ENCODE data around the gene DDHD1.
"Not testable (repeated sequence)": the region's sequence is repeated elsewhere in the genome, so short reads cannot be mapped to it uniquely, and the experiment has no call there.

Gene DDHD1

GRCh38 chr14:53103636-53104340, 49.3 kb downstream of the DDHD1 start:
- DNase-seq: no peak

DNA sequence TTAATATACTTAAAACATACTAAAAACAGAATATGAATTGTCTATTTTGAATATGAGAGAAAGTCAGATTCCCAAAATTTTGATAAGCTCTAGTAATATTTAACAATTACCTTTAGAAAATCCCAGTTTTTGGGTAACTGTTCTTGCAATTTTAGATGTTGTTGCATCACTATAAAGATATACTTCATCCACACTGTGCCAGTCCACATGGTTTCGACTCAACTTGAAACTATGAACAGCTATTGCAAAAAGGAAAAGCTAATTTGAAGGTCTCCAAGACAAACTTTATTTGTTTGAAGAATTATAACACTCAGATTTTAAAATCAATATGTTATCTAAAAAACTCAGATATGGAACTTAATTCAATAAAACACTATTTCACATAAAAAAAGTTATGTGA, 59.9 kb downstream of the DDHD1 start:
- DNase-seq: no peak

- DNase-seq: no peak
Measured at GRCh38 chr14:53090853-53091252, 62.3 kb downstream of the DDHD1 start.

DNA sequence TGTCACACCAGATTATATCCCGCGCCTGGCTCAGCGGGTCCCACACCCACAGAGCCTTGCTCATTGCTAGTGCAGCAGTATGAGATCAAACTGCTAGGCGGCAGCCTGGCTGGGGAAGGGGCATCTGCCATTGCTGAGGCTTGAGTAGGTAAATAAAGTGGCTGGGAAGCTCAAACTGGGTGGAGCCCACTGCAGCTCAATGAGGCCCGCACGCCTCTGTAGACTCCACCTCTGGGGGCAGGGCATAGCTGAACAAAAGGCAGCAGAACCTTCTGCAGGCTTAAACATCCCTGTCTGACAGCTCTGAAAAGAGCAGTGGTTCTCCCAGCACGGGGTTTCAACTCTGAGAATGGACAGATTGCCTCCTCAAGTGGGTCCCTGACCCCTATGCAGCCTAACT, 68.2 kb downstream of the DDHD1 start:
- DNase-seq: not testable (repeated sequence)

- DNase-seq: no peak
Measured at GRCh38 chr14:53064475-53064874, 88.6 kb downstream of the DDHD1 start.

- no peak for DNase-seq
Measured at GRCh38 chr14:53062856-53063255, 90.3 kb downstream of the DDHD1 start.

GRCh38 chr14:53060046-53060445, 93.1 kb downstream of the DDHD1 start:
- no peak for DNase-seq

DNA sequence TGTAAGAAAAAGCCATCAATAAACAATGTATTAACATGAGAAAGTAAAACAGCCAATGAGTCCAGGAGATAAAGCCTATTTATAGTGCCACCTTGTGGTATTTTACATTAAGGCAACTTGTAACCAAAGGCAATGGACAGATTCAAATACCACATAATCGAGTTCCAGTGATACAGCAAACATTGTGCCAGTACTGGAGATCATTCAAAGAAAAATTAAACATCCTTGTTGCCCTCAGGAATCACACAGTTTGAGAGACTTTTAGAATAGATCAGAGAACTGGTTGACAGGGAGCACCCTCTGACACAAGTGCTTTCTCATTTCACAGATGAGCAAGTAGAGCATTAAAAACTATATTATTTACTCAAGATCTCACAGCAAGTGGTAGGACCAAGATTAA, 98.1 kb downstream of the DDHD1 start:
- no peak for DNase-seq

- DNase-seq: no peak
Measured at GRCh38 chr14:53054457-53054856, 98.7 kb downstream of the DDHD1 start.

DNA sequence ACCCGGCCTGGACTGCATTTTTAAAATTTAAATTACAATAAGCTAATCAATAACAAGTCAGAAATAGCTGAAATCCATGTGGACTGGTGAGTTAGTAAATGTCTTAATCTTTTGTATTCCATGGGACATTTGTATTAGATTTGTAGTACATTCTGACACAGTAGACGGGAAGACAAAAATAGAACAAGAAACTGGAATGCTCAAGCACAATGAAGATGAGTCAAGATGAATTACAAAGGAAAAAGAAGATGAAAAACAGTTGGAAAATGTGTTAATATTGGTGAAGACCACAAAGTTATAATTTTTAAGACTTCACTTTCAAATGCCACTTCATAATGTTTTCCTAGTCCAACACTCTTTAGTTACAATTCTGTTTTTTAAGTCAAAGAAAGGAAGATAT, 104.5 kb downstream of the DDHD1 start:
- DNase-seq: no peak

- DNase-seq: no peak
Measured at GRCh38 chr14:53047307-53048069, 105.6 kb downstream of the DDHD1 start.

DNA sequence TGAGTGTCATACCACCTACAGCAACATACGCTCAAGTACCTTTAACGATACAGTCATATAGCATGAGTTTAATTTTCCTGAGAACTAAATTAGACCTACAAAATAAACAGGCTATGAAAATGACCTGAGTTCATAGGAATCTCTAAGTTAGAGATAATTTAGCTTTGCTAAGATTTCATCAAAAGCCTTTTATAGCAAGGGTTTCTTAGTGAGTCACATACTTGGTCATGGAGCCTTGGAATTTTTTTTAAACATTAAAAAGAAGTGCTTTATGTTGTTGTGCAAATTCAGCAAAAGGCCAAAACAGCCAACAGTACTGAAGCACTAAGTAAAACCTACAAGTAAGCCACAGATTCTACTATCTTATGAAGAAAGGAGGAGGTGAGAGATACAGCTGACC, 108.6 kb downstream of the DDHD1 start:
- no peak for DNase-seq

GRCh38 chr14:53043027-53043581, 110.0 kb downstream of the DDHD1 start:
- DNase-seq: no peak

GRCh38 chr14:53042480-53042879, 110.6 kb downstream of the DDHD1 start:
- no peak for DNase-seq

DNA sequence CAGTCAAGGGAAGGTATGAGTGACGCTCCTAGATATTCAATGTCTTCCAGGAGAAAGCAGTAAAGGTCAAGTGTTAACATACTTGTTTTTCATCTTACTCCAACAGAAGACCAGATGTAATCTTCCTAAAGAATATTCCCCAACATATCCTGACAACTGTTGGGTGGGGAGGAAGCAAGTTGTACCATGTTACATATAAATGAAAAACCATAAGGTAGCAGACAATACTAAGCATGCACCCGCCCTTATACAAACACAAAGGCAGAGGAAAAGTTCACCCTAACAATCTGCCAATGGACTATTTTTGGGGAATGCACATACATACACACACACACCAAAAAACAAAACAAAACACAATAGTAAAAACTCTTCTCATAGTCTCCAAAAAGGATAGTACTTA, 112.1 kb downstream of the DDHD1 start:
- no peak for DNase-seq

DNA sequence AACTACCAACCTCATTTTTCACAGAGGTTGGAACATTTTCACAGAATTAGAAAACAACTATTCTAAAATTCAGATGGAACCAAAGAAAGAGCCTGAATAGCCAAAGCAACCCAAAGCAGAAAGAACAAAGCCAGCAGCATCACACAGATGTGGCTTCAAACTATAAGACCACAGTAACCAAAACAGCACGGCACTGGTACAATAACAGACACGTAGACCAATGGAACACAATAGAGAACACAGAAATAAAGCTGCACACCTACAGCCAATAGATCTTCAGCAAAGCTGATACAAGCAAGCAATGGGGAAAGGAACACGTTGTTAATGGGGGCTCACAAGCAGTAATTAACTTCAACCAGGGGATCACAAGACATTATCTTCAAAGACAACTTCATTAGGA, 114.5 kb downstream of the DDHD1 start:
- DNase-seq: no peak

DNA sequence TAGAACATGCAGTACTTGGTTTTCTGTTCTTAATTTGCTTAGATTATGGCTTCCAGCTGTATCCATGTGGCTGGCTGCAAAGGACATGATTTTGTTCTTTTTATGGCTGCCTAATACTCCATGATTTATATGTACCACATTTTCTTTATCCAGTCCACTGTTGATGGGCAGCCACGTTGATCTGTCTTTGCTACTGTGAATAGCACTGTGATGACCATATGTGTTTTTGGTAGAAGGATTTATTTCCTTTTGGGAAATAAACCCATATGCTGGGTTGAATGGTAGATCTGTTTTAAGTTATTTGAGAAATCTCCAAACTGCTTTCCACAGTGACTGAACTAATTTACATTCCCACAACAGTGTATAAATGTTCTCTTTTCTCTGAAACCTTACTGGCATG, 116.1 kb downstream of the DDHD1 start:
- no peak for DNase-seq

DNA sequence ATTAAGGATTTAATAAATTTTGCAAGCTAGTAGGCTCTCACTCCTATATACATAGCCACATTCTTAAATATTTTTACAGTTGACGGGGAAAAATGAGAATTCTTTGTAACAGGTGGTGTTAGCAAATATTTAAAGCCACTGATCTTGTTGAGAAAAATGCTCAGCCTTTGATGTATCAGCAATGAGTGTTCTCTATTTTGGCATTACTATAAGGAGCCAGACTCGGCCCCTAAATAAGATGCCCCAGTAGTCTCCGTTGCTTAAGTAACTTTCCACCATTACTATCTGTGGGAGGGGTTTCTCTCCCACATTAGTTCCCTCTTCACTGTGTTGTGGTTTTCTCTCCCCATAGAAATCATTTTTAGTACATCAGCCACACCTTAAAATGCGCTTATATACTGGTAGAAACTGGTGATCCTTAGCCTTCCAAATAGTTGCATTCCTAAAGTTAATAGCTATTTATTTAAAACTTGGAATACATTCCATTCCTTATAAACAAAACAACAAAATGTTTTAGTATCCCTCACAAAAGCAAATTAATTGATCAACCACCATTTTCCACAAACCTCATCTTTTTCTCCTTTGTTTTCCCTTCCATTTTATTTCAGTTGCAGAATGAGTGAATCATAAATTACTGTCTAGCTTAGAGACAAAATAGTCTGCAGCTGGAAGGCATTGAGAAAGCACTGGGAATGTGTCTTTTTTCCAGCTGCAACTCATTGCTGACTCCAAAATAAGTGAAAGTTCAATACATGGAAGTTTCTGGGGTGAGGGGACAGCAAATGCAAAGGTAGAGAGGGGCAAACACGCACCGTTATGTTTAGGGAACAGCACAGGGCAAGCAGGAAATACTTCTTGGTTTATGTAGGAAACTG, 117.5 kb downstream of the DDHD1 start:
- no peak for DNase-seq

DNA sequence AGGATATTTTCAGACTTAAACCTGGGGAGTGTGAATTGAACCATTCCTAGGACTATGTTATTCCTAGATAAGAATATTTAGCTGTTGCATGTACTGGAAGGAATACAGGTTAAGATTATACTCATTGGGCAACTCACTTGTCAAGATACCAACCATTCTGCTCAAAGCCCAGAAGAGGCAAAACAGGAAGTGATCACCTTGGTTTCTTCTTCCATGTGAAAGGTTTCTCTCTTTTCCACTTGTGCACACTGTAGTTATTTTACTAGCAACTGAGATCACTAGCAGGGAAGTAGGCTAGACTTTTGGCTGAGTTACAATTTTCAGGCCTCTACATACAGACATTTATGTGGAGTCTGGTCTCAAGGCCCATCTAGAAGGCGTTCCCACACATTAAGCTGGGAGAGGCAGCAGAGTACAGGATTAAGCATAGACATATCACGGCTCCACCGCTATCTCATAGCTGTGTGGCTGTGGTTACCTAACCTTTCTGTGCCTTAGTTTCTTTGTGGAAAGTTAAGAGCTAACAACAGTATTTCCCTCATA, 118.4 kb downstream of the DDHD1 start:
- DNase-seq: no peak

DNA sequence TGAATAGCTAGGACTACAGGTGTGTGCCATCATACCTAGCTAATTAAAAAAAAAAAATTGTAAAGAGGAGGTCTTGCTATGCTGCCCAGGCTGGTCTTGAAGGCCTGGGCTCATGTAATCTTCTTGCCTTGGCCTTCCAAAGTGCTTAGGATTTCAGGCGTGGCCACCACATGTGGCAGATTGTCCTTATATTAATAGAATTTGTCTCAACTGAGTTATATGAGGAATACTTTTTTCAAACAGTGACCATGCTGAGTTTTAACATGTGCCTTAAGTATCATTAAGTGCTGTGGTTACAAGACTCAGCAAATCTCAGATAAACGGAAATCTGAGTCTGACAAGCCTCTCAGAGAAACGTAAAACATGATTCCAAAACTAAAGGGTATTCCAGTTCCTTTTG, 119.1 kb downstream of the DDHD1 start:
- DNase-seq: no peak

GRCh38 chr14:53032838-53033390, 120.2 kb downstream of the DDHD1 start:
- DNase-seq: no peak

- no peak for DNase-seq
Measured at GRCh38 chr14:53032161-53032803, 120.8 kb downstream of the DDHD1 start.
